SKM-1 (cell line): ENCODE results near the gene GPR183.

ENCODE experiments used
- DNase-seq: peaks from one replicate; lab custom pipeline; 2025; ENCODE audit not compliant: unreplicated experiment; lab: John Stamatoyannopoulos, UW

The GPR183 gene

DNA sequence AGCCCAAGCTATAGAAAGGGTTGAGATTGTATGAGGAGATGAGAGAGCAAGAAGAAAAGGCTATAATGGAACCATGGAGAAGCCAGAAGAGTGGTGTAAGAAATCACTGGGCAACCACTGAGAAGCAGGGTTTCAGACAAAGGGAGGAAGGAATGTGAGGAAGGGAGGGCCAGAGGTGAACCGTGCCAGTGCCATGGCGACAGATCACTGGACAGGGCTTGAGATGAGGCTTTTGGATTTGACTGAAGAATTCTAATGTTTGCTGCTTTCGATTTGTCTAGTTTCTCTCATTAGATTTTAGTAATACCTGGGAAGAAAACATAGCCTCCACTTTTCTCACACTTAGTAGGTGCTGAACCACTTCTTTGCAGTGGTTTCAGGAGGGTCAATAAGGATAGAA, 6.3 kb upstream of the GPR183 start:
- DNase-seq = no peak

DNA sequence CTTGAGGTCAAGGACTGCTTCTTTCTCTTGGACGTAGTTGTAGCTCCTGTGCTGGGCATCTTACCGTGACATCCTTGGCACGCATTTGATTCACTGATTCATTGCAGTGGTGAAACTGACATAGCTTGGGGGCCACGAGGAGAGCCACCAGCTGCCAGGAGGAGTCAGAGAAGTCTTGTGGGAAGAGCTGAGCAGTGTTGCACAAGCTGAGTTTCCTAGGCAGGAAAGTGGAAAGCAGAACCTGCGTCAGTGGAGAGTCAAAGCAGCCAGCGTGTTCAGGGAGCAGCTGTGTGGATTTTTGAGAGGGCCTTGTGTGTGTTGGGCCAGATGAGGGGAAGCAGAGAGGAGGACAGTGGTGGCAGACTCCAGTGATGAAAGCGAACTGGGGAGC, 5.3 kb upstream of the GPR183 start:
- DNase-seq = peak; percentile 63

DNA sequence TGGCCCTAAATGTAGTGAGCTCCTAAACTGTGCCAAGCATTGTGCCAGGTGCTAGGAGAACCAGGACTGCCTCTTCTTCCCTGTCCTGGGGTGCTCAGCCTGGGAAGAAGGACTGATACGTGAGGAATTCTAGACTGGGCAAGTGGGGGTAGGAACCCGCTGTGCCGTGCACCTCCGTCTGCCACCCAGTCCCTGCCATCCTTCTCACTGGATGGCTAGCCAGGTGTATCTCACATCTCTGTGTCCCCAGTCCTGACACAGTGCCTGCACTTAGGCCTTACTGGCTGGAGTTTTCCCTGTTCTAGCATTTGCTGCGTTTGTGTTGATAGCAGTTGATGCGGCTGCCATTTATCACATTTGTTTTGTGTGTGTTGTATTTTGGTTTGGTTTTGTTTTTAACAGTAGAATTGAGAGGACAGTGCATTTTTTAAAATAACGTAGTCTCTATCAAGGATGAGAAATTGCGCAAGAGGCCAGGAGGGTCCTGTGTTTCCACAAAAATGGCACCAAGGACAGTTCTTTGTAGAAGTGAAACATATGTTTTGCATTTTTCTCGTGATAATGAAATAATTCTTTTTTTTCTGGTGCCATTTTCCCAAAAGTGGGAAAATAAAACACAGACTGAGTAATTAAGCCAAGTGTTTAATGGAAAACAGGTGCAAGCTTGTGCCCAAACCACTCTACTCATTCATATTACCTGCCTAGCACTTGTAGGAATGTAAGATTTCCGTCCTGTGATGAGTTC, 4.7 kb upstream of the GPR183 start:
- DNase-seq = no peak

DNA sequence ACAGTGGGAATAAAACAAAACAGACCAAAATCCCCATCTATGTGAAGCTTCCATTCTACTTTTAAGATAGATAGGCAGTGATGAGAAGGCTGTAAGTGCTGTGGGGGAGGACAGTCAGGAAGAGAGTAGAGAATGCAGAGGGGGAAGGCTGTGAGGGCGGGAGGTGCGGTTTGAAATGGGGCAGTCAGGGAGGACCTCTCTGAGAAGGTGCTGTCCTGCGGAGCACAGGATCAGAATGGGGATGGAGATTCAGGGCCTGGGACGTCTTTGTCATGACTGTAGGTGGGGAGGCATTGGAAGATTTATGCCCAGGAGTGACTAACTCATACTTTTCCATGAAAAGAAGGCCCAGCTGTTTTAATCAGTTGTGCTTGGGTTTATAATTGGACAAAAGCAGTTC, 3.9 kb upstream of the GPR183 start:
- DNase-seq = no peak

DNA sequence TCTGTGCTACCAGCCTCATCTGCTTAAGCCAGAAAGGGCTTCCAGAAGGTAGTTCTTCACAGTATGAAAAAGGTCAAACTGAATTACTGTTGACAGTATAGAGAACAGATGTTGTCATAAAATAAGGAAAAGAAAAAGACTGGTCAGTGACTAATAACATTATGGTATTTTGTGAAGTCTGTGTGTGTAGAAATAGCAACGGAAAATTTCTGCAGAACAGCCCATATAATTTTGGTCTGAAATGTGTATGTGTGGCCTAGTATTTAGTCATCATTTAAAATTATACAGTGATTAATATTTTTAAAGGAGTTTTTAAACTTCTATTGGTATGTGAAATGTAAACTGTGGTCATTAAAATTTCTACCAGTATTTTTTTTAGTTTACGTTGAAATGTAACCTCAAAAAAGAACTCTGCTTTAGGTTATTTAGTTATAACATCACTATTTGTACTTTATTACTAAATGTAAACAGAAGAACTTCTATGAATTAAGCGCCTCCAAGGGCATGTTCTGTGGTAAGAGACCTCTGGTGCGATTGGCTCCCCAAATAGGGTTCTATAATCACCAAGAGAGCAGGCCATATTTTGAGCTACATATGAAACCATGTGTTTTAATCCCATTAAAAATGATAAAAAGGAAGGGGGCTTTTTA, 3.3 kb upstream of the GPR183 start:
- DNase-seq = no peak

DNA sequence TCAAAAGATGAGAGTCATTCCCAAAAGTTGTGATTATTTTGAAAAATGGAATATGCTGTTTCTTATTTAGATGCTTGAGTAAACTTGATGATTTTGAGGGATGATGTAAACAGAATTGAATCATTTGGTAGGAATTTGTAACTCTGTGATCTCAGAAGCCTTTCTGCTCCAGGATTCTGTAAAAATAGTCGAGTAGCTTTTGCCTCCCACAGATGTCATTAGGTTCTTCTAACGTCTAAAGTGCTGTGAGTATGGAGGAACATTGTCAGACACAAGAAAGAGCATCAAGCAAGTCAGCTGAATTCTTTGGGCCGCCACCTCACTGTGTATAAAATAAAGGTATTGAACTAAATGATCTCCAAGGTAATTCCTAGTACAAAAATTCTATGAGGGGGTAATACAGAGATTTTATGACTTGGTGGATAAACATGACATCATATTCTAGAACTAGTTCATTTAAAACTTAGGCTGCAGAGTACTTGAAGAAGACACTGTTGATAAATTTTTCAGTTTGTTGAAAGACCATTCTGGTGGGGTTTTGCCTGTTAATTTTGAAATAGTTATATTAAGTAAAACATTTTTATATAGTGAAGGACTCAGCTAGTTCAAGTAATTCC, 1.4 kb upstream of the GPR183 start:
- DNase-seq = no peak

DNA sequence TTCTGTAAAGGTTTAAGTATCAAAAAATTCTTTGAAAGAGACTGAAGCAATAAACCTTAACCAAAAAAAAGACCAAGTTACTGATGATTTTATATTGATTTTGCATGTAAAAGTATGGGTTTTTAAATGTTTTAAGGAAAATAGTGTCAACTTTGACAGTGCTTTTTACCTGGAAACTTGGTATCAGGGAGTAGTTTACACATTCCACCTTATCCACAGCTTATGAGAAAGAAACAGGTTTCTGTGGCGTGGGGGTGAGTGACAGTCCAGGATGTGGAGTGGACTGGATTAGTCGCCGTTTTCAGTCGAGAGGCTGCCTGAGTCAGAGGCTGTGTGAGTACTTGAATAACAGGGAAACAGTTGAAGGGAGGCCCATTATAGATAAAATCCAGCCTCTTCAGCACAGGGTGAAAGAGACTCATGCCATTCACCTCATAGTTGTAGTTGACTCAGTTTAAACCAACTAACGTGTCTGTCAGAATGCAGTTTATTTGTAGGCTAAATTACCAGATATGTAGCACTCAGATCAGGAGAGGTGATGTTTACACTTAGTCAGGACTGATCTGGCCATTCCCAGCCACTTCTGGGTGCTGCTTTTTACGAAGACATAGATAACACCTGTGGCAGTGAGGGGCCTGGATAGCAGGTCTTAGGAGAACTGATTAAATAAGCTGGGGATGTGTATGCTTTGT, 595 bp upstream of the GPR183 start:
- no peak for DNase-seq

DNA sequence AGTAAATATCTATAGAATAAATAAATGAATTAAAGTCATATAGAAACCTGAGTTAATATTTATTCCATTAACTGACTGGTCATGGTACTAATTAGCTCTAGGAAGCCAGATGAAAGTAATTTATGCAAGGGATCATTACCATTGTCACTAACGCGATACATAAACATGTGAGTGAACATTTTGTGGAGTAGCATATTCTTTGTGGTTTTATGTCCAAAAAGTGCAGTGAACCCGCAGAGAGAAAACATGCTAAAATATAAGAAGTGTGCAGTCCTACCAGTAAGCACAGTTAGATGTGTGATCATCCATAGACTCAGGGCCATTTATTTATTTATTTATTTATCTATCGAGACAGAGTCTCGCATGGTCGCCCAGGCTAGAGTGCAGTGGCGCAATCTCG, 1.6 kb downstream of the GPR183 start:
- no peak for DNase-seq

DNA sequence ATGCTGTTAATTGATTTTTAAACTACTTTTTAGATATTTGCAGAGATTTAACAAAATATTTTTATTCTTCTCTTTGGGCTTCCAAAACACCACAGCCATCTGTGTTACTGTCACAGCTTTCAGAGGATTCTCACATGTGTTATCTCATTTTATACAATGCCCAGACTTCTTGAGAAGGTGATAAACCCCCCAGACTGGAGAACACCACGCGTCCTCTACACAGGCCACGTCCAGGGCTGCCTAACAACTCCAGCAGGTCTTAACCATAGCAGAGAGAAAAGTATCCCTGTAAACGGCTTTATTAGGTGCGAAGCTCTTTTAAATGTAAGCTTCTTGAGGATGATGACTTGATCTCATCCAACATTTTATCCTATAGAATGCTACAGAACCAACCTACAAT, 2.0 kb downstream of the GPR183 start:
- no peak for DNase-seq

DNA sequence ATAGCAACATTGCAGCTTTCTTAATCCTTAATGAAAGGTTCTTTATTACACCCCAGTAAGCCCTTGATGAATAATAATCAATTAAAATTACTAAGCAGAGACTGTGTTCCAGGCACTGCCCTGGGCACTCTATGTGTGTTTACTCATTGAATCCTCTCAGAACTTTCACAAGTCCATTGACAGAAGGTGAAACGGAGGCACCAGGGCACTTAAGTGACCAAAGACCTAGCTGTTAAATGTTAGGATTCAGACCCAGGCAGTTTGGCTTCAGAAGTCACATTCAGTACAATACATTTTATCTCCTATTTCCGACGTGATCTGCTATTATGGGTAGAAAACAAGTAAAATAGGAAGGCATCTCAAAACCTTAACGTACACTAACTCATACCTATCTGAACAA, 2.7 kb downstream of the GPR183 start:
- DNase-seq = no peak

DNA sequence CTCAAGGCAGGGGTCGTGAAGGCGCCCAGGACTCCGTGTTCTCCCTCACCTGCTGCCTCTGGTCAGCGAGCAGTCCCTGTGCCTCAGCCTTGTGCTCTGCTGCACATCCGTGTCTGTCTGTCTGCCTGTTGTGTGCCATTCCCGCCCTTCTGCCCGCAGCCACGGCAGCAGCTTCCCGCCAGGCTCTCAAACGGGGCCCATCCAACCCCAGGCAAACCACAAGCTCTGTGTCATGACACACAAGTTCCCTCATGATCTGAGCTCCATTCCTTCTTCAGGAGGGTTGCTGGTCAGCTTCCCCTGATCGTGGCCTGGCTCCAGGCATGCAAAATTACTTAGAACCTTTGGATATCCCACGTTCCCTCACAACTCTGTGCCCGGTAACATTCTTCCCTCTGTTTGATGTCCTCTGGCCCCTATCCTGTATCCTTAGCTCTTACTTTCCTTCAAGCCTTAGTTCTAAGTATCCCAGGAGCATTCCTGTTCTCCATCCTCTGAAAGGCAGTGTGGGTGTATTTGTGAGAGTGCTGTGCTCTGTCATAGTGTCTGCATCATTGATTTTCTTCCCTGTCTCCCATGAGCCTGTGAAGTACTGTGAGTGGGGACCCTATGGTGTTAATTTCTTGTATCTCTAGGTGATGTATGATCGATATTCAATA, 3.2 kb downstream of the GPR183 start:
- no peak for DNase-seq

DNA sequence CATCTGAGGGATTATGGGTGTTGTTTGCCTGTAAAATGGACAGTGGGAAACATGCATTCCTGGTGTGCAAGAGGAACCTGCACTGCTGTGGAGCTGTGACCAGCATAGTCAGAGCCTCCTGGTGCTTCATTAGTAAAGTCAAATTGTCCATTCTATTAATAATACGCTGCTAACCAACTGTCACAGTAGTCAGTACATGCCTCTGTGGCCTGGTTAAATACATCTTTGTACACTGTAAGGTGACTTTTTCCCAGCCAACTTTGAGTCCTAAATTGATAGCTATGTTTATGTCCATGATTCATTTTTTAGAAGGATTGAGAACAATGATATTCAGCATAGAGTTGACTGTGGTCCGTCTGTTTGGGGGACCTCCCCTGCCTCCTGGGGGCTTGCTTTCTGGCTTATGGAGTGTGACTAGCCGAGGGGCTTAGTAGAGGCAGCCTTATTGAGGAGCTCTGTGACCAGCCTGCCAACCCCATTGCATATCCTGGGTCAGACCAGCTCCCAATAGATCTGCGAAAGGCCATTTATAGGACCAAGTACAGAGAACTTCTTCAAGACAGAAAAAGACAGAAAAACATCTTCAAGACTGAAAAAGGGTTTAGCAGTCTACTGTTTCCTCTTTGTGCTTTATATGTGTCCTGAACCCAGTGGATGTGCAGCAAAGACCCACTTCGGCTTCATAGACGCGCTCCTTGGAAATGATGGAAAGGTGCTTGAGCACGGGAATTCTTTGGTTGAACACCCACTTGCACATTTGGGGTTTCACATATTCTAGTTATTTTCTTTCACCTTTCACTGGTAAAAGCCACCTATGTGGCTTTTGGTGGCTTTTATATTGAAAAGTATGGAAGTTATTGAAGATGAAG, 4.3 kb downstream of the GPR183 start:
- no peak for DNase-seq

DNA sequence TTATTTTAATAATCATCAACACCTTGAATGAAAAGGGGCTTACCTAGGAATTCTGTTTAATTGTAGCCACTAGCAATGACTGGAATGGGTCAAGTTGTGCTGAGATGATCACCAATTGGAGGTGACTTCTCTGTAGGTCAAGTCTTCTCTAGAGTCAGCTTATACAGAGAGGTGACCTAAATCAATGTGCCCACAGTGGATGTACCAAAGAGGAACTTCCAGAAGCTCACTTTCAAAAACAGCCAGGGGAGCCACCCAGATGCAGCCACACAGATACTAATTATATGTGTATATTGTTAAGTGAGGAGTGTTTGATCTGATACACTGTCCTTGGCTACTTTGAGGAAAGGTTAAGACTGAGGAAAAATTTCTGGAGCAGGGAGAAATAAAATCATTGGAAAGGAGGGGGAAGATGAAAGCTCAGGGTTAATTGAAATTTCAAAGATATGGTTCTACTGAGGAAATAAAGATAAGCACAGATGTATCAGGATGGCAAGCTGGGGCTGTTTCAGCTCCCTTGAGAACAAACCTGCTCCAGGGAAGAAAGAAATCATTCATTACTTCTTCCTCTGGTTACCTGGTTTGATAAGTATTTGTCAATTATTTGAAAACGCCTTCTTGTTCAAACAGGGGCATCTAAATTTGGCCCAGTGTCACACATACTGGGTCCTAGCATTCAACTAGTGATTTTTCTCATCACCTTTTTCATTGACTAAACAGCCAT, 5.1 kb downstream of the GPR183 start:
- DNase-seq = no peak

DNA sequence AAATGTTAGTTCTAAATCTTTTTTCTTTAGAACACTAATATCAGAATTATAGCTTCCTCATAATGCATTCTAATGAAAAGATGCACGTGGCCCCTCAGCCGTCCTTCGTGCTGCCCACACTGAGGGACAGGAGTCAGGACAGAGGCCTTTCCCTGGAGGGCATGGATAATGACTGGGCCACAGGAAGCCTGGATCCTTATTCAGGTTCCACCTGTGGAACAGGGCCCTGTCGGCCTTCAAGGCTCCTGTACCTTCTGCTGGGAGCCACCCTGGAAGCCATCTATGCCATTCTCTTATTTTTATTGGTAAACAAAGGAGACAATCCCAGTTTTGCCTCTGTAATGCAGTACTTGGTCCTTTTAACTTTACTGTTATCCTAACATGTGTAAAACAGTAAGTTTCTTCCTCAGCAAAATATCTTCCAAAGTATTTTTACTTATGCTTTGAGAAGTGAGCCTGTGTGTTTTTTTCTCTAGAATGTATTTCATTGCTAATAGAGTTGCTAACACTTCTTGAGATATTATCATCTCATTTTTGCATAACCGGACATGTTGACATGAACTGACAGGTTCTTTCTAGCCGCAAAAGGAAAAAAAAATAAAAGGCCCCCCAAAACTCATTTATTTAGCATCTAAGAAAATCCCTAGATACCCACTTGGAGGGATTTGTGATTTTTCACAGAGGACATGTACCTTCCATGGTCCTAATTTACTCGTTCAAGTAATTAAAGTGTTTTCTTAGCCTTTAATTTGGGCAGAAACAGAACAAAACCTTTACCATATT, 6.0 kb downstream of the GPR183 start:
- DNase-seq = no peak

DNA sequence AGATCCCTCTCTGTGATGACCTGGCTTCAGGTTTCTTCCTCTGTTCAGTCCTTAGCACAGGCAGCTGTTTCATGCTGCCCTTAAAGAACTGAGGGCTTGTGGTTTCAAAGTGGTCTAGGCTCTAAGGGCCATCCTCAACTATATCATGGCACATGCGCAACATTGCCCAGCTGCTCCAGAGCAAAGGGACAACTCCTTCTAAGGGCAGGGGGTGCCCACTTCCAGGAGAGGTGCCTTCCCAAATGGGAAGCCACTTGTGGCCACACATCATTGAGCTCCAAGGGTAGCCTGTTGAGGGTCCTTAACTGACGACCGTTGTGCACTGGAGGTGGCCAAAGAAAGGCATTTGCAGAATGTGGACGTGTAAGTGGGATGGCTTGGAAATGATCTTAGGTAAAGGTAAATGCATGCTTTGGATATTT, 7.3 kb downstream of the GPR183 start:
- DNase-seq = no peak

DNA sequence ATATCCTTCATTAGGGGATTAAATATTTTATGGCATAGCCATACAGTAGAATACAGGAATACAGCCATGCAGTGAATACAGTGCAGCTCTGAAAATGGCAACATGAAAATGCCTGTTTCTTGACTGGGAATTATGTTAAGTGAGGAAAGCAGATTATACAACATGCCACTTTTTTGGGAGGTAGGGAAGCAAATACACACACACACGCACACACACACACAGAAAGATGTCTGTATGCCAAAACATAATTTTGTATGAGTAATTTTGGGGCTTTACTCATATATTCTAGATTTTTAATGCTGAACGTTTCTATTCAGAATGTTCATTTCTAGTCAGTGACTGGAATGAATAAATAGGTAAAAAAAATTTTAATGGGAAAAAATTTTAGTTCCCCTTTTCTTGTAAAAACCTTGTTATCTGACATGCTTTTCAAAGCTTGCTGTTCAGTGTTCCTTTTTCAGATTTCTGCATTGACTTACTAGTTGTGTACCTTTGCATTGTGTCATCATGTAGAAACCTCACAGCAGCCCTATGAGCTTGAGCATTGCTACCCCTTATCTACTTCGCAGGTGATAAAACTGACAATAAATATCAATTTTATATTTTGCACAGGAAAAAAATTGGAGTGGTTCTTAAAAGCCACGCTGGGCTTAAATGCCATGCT, 7.8 kb downstream of the GPR183 start:
- DNase-seq = no peak

DNA sequence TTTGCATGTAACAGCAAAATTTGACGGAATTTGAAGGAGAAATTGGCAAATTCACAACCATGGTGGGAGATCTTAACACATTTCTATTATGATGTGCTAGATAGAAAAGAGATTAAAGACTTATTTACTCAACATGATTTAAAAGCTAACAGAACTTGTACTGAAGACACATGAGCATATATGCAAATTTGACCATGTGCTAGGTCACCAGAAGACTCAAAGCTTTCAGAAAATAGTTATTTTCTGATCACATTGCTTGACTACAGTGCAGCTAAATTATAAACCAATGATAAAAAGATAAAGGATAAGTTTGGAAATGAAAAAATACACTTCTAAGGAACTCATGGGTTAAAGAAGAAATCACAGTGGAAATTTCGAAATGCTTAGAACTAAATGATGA, 9.1 kb downstream of the GPR183 start:
- no peak for DNase-seq

DNA sequence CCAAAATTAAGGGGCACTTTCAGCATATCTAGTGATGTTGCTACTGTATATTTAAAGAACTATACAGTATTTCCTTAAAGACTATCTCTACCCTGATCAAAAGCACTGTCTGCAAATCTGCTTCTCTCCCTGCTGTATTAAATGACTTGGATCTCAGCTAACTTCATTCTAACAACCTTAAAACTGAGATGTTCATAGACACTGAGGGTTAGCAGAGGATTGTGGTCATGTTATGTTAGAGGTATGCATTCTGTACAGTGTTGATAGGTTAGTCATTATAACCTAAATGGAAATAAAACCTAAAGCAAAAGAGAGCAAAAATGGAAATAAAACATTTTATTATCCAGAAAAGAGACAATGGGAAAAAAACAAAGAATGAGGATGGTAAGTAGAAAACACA, 9.9 kb downstream of the GPR183 start:
- no peak for DNase-seq

DNA sequence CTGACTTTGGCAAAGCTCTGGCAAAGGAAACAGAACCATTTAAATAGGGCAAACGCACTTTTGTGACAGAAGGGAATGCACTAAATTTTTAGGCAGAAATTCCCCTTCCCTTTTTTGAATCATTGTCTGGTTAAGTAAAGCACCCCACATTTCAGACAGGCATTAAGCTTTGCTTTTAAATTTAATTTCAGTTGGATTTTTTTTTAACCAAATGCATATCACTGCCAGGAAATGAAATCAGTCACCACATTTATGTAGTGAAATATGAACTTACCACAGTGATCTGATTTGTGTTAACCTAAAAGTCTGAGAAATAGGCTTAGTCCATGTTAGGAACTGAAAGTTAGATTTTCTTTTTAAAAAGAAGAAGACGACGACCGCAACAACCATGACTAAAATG, 10.8 kb downstream of the GPR183 start:
- DNase-seq = no peak
